Effector memory CD8-positive, alpha-beta T cell (primary cell): ENCODE measurements around the gene ADAMTSL1.

Experiments
- ATAC-seq: fragments of 150-1000 bp; cut with Tn5 transposase; replicated peaks from 2 replicates; pipeline ENCODE4 v1.10.0; 2021; ENCODE audit warnings: mild to moderate bottlenecking, moderate library complexity
- DNase-seq, 3 experiments: peaks; one replicate each; pipeline ENCODE4 v3.0.0; 2021
- H3K27ac Mint-ChIP-seq, 2 donors: one replicate each; pipeline ENCODE4 v1.8.0; 2022; ENCODE audit warnings: mild to moderate bottlenecking in 2 of 2, mixed read lengths in 2 of 2, moderate library complexity in 2 of 2
- H3K27me3 Mint-ChIP-seq, 2 donors: one replicate each; pipeline ENCODE4 v1.8.0; 2022; ENCODE audit warnings: mixed read lengths in 2 of 2
- H3K36me3 Mint-ChIP-seq: one replicate; pipeline ENCODE4 v1.8.0; 2022; ENCODE audit warnings: mild to moderate bottlenecking, moderate library complexity, mixed read lengths; ENCODE audit not compliant: insufficient read depth
- H3K4me1 Mint-ChIP-seq, 2 donors: one replicate each; pipeline ENCODE4 v1.8.0; 2022; ENCODE audit warnings: low read depth in 2 of 2, mixed read lengths in 2 of 2
- H3K4me3 Mint-ChIP-seq, 2 donors: one replicate each; pipeline ENCODE4 v1.8.0; 2022; ENCODE audit warnings: mild to moderate bottlenecking in 2 of 2, mixed read lengths in 2 of 2, moderate library complexity in 2 of 2
- H3K9me3 Mint-ChIP-seq, 2 donors: one replicate each; pipeline ENCODE4 v1.8.0; 2022; ENCODE audit warnings: mixed read lengths in 2 of 2

ADAMTSL1 gene

GRCh38 chr9:18531136-18532065, 57.4 kb downstream of the ADAMTSL1 start:
- H3K4me1 Mint-ChIP-seq, result no peaks in the 10 kb centered on the region
- no peak overlapping the region for H3K4me3 Mint-ChIP-seq
- no peak overlapping the region for H3K27ac Mint-ChIP-seq
- H3K27me3 Mint-ChIP-seq, result no peaks in the 10 kb centered on the region
- DNase-seq, result no peak
- H3K36me3 Mint-ChIP-seq, result no peaks in the 10 kb centered on the region
- ATAC-seq, result no peak
- H3K9me3 Mint-ChIP-seq, result peaks cover 10 to 13% of the 10 kb centered on the region in 2 donors

DNA sequence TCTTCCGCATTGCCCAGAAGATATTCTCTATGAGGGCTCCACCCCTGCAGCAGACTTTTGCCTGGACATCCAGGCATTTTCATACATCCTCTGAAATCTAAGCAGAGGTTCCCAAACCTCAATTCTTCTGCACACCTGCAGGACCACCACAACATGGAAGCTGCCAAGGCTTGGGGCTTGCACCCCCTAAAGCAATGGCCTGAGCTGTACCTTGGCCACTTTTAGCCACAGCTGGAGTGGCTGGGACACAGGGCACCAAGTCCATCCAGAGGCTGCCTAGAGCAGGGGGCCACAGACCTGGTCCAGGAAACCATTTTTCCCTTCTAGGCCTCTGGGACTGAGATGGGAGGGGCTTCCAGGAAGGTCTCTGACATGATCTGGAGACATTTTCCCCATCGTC, 60.7 kb downstream of the ADAMTSL1 start:
- Mint-ChIP-seq H3K4me3 (no peak overlapping the region), H3K27me3 (no peaks in the 10 kb centered on the region), H3K27ac (no peak overlapping the region), H3K36me3 (no peaks in the 10 kb centered on the region), H3K9me3 (peaks cover 19 to 26% of the 10 kb centered on the region in 2 donors), H3K4me1 (no peaks in the 10 kb centered on the region)
- DNase-seq (no peak), ATAC-seq (no peak)

GRCh38 chr9:18536554-18536953, 62.6 kb downstream of the ADAMTSL1 start:
- ATAC-seq (no peak), DNase-seq (no peak)
- Mint-ChIP-seq H3K36me3 (no peaks in the 10 kb centered on the region), H3K9me3 (peaks cover 22 to 26% of the 10 kb centered on the region in 2 donors), H3K27ac (no peak overlapping the region), H3K4me3 (no peak overlapping the region), H3K27me3 (no peaks in the 10 kb centered on the region), H3K4me1 (no peaks in the 10 kb centered on the region)

- Mint-ChIP-seq H3K4me1 (no peaks in the 10 kb centered on the region), H3K4me3 (no peak overlapping the region), H3K36me3 (no peaks in the 10 kb centered on the region)
These were observed 65.3 kb downstream of the ADAMTSL1 start for GRCh38 chr9:18539203-18539693.

DNA sequence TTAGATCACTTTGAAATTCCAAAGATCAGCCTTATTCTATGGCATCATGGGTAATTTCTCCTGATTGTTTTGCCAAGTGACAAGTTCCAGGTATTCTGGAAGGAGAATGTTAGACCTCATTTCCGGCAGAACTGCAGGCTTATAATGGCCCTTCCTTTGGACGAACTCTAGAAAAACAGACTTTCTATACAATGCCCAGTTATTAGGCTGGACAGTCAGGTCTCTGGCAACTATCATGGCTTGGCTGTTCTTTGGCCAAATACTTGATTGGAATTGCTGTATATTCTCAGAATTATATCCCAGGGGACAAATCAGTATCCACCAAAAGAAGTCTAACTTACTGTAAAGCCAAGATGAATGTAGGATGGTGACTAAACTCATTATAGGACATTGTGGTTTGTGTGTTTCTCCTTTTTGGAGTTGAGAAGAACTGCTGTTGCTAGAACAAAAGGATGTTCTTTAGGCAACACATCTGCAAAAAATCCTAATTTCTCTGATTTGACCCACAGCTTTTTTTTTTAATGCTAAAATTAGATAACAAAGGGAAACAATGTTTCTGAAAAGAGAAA, 69.0 kb downstream of the ADAMTSL1 start:
- H3K4me1 Mint-ChIP-seq, result no peaks in the 10 kb centered on the region
- no peak for DNase-seq
- H3K27ac Mint-ChIP-seq, result no peak overlapping the region
- no peak for ATAC-seq
- H3K27me3 Mint-ChIP-seq, result no peaks in the 10 kb centered on the region
- peaks cover 5% of the 10 kb centered on the region in 2 donors for H3K9me3 Mint-ChIP-seq
- no peaks in the 10 kb centered on the region for H3K36me3 Mint-ChIP-seq
- H3K4me3 Mint-ChIP-seq, result no peak overlapping the region

More at GRCh38 chr9:18539203-18539693, 65.3 kb downstream of the ADAMTSL1 start:
- DNase-seq (no peak), ATAC-seq (no peak)
- Mint-ChIP-seq H3K27me3 (no peaks in the 10 kb centered on the region), H3K27ac (no peak overlapping the region), H3K9me3 (peaks cover 15 to 17% of the 10 kb centered on the region in 2 donors)

DNA sequence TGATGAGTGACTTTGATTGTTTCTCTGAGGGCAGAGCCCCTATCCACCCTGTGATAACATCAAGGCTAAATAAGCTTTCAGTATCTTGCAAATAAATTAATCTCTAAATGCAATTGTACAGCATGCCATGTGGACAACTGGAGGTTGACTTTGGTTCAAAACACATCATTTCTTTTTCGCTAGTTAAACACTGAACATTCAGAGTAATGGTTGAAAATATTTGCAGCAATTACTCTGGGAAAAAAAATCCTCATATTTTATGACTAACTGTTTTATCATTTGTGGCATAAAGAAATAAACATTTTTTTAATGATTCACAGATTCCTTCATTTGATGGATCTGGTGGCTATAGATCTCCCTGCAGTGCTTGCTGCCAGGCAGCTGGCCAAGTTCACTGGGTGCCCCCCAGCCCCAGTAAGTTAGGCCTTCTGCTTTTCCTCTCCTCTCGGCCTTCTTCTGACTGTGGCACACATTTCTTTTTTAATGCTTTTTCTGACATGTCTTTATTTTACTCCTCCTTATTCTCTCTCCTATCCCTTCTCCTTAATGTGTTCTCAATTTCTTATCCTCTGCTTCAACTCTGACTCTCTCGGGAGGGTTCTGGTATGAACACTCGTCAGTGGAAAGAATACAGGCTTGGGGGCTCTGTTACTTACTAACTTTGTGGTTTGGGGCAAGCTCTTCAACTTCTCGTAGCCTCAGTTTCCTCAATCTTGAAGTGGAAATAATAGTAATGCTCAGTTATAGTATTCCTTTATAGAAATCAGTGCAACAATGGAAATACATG, 69.6 kb downstream of the ADAMTSL1 start:
- Mint-ChIP-seq H3K4me3 (no peak overlapping the region), H3K27ac (no peak overlapping the region), H3K4me1 (no peaks in the 10 kb centered on the region), H3K27me3 (no peaks in the 10 kb centered on the region), H3K9me3 (peaks cover 0 to 3% of the 10 kb centered on the region in 2 donors), H3K36me3 (no peaks in the 10 kb centered on the region)
- ATAC-seq, result no peak
- no peak for DNase-seq

GRCh38 chr9:18544456-18544855, 70.5 kb downstream of the ADAMTSL1 start:
- H3K27me3 Mint-ChIP-seq, result no peaks in the 10 kb centered on the region
- H3K4me1 Mint-ChIP-seq, result no peaks in the 10 kb centered on the region
- H3K36me3 Mint-ChIP-seq, result no peaks in the 10 kb centered on the region
- ATAC-seq, result no peak
- peaks cover 0 to 3% of the 10 kb centered on the region in 2 donors for H3K9me3 Mint-ChIP-seq
- DNase-seq, result no peak
- H3K4me3 Mint-ChIP-seq, result no peak overlapping the region
- no peak overlapping the region for H3K27ac Mint-ChIP-seq

DNA sequence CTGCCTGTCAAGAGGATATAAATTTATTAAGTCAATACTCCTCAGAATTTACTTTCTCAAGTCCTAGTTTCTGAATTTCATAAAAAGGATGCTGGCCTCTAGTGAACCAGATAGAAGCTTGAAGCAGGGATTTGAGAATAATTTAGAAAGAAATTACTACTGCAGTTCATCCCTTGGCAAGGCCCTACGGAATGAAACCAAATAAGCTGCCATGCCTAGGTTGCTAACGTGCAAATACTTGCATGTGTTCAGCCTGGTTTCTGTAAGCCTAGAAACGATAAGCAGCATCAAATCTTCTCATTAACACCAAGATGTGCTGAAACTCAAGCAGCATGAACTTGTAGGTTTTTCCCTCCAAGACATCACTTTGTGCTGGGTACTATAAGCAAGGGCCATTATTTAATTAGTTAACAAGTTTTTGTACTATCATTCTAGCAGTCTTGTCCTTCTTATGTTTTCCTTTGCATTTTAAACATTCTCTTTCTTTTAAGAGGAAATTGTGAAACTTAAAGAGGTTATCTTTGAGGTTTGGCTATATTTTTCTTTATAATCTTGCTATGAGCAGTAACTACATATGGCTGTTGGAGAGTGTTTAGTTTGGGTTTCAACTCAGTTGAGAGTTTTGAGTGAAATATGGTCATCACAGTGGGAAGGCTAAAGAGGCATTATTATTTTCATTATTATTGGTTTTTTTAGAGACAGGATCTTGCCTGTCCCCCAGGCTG, 71.8 kb downstream of the ADAMTSL1 start:
- Mint-ChIP-seq H3K36me3 (no peaks in the 10 kb centered on the region), H3K27me3 (no peaks in the 10 kb centered on the region), H3K27ac (no peak overlapping the region), H3K4me1 (no peaks in the 10 kb centered on the region), H3K9me3 (no peaks in the 10 kb centered on the region), H3K4me3 (no peak overlapping the region)
- no peak for DNase-seq
- no peak for ATAC-seq

GRCh38 chr9:18548456-18548855, 74.5 kb downstream of the ADAMTSL1 start:
- DNase-seq, result no peak
- Mint-ChIP-seq H3K36me3 (no peaks in the 10 kb centered on the region), H3K27ac (no peak overlapping the region), H3K27me3 (no peaks in the 10 kb centered on the region), H3K4me3 (no peak overlapping the region), H3K9me3 (no peaks in the 10 kb centered on the region), H3K4me1 (no peaks in the 10 kb centered on the region)
- no peak for ATAC-seq

DNA sequence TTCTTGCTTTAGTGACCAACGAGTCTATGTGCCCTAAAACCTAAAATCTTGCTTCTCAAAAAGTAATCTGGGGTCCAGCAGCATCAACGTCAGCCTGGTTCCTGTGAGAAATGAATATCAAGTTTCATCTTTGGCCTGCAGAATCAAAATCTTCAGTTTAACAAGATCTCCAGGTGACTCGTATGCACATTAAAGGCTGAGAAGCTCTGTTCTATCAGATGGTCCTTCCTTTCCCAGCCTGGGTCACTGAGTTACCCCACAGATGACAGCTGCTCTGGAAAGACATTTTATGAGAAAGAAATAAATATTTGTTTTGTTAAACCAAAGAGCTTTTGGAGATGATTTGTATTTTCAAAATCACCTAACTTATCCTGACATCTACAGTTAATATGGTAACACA, 75.8 kb downstream of the ADAMTSL1 start:
- Mint-ChIP-seq H3K36me3 (no peaks in the 10 kb centered on the region), H3K4me1 (no peaks in the 10 kb centered on the region), H3K9me3 (peaks cover 0 to 2% of the 10 kb centered on the region in 2 donors), H3K4me3 (no peak overlapping the region), H3K27me3 (no peaks in the 10 kb centered on the region), H3K27ac (no peak overlapping the region)
- DNase-seq (no peak), ATAC-seq (no peak)

GRCh38 chr9:18550286-18550685, 76.3 kb downstream of the ADAMTSL1 start:
- Mint-ChIP-seq H3K27me3 (no peaks in the 10 kb centered on the region), H3K9me3 (peaks cover 0 to 4% of the 10 kb centered on the region in 2 donors), H3K4me3 (no peak overlapping the region), H3K4me1 (no peaks in the 10 kb centered on the region), H3K36me3 (no peaks in the 10 kb centered on the region), H3K27ac (no peak overlapping the region)
- DNase-seq (no peak), ATAC-seq (no peak)

- DNase-seq (no peak), ATAC-seq (no peak)
- Mint-ChIP-seq H3K4me3 (no peak overlapping the region), H3K9me3 (peaks cover 0 to 6% of the 10 kb centered on the region in 2 donors), H3K27me3 (no peaks in the 10 kb centered on the region), H3K4me1 (no peaks in the 10 kb centered on the region), H3K36me3 (no peaks in the 10 kb centered on the region), H3K27ac (no peak overlapping the region)
These were observed 80.3 kb downstream of the ADAMTSL1 start for GRCh38 chr9:18554244-18554643.
